ENCODE data around the gene TMEM212.

The TMEM212 gene

DNA sequence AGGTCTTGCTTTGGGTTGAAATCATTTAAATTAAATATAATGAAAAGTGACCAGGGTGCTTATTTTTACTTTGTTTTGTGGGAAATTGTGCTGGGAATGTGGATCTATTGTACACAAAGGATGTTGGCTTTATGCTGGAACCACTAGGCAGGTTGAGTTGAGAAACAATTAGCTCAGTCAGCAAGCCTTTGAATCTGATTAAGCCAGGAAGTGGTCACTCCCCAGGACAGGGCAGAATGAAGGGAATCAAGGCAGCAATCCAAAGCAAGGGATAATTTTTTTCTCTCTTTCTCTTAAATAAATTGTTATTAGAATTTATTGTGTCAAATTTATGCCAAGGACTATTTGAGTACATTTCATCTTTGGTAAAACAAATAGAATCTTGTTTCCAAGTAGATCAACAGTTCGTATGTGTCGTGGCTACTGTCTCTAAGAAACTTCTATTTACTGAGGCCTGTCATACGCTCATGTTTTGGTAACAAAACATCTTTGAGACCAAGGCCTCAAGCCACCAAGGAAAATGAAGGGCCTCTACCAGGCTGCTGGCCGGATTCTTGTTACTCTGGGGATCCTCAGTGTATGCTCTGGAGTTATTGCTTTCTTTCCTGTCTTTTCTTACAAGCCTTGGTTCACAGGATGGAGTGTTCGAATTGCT is at the start of gene TMEM212:
Gene TMEM212, plus strand, starts transcription at position 486 of the 655 bp plus-strand sequence. Its CDS starts 35 bp downstream, at position 521.
- DNase-seq: no peak

DNA sequence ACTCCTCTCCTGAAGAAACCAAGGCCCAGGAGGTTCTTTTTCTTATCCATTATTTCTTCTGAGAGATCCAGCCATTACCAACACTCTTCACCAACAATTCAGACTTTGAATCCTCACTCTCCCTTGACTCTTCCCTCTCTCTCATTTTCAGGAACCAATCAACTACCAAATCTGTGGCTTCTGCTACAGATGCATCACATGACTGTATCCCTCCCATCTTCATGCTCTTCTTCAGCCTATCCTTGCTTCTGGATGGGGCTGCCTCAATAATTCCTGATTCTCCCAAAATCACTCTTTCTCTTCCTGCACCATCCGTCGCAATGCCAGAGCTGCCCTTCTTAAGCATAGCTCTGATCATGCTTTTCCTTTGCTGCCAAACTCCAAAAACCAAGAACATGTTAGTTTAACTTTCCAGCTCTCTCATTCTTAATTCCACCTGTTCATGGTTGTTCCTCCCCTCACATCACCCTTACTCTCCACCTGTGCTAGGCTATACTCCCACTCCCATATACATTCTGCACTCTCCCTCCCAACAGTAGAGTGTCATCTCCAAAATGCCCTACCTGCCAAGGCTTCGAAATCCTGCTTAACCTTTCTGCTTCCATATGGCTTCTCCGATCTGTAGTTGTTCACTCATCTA is 46.4 kb upstream of the TMEM212 start:
- DNase-seq: no peak

DNA sequence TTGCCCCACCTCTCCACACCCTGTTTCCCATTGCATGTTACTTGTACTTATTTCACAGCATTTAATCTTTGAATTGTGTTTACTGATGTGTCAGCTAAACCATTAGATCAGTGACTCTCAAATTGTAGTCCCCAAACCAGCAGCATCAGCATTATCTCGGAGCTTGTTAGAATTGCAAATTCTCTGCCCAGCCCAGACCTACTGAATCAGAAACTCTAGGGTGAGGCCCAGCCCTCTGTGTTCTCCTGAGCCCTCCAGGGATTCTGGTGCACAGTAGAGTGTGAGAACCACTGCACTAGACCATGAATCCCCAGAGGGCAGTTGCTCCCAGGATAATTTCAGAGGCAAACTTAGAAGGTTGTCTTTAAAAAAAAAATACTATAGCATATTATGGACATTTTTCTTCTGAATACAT is 45.9 kb upstream of the TMEM212 start:
- DNase-seq: no peak

DNA sequence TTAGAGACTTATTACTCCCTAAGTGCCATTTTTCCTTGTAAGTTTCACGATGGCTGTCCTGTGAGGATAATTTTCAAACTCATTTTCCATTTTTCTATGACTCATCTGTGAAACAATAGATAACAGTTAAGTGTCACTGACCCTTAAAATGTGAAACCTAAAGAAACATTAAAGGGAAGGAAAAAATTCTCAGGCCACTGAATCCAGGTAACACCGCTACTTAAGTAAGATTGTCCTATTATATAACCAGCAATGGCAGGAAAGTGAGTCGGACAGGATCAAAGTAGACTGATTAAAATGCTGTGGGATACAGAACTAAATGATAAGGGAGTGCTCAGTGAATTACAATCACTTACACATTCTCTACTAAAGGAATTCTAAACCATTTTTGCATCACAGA is 45.3 kb upstream of the TMEM212 start:
- no peak for DNase-seq

DNA sequence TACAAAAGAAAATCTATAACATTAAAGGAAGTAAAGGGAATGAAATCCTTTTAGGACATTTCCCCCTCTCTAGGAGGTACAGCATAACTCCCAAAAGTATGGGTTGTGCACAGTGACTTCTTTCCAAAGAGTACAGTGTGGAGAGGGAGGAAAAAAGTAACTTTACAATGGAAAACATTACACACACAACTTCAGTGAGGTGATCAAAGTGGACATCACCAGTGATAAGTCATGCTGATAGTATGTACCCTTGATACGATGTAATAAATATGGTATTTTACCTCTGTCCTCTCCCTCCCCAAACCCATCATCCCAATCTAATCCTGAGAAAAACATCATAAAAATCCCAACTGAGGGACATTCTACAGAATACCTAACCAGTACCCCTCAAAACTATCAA is 43.6 kb upstream of the TMEM212 start:
- no peak for DNase-seq

DNA sequence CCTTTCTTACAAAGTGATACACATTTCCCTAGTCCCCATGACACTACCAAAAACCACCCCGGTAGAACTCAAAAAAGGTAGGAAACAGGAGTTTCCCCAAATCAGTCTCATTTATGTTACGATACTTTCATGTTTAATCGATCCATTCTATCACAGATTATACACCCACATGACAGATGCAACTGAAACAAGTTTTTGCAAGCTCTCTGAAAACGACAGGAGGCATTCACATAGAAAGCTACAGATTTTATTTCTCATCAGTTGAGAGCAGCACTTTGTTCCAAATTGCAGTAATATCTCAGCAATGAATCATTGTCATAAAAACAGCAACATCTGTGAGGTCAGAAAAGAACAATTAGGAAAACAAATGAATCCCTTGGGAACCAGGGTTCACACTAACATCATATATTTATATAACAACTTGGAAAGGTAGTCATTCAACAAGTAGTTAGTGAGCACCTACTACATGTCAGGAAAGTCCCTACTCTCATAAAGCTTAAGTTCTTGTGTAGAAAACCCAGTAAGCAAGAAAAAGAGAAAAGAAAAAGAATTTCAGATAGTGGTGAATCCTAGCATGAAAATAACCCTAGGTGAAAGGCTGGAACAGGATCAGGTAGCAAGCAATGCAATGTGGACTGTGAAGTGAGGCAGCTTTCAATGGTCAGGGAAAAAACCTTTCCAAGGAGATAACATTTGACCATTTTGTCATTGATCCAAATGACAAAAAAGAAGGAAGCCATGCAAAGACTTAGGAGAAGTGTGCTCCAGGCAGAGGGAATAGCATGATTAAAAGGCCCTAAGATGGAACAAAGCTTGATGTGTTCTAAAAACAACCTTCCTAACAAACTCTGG is 41.2 kb upstream of the TMEM212 start:
- no peak for DNase-seq

DNA sequence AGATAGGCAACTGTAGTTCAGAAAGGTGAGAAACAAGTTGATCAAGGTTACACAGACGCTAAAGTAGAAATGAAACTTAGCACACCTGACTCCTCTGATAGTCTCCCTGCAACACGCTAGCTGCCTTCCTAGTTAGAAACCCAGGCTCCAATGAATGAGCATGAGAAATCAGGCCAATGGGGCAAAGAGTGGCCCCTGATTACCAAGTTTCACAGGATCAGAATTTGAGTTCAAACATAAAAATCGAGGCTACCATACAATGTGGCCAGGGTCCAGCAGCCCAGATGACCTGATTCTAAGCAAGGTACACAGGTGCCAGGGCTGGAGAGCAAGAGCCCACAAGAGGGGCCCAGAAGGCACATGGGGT is 40.6 kb upstream of the TMEM212 start:
- no peak for DNase-seq

DNA sequence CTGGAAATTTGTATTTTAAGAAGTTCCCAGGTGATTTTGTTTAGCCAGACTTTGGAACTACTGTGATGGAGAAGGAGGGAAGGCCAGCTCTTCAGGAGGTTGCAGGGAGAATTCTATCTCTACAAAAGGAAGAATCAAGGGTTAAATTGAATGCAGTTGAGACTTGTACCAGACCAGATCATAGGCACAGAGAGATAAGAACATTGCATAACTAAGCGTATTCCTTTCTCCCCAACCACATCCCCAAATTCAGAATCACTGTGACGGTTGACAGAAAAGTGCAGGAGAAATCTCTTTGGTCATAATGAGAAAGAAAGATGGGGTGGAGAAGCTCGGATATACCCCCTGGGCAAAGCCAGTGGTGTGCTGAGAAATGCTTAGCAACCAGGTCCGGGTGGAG is 40.1 kb upstream of the TMEM212 start:
- no peak for DNase-seq

DNA sequence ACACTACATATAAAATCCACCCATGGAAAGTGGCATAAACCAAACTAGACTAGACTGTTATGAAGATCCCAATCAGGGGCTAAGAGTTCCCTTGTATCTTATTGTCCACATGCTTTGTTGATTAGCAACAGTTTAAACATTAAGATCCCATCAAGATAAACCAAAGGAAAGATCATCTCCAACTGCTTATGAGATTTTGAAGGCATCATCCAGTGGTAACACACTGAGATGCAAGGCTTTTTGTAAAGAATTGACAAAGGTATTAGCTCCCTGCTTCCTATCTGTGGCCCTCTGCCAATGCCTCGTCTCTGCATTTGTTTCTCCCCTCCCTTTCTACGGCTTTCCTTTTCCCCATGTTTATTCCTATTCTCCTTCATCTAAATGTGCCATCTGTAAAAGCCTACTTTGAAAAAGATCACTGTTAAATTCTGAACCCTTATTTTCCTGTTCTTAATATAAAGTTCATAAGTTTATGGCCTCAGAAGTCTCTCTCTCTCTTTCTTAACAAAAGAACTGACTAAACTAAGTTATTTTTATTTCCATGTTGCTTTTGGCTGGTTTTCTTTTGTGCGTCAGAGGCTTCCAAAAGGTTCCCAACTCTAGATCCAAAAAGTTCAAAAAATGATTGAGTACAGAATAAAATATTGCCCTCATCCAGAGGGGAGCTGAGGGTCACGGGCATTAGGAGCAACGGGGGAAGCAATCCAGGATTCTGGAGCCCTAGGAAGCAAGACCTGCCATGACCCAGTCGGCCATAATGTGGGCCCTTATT is 38.3 kb upstream of the TMEM212 start:
- no peak for DNase-seq

DNA sequence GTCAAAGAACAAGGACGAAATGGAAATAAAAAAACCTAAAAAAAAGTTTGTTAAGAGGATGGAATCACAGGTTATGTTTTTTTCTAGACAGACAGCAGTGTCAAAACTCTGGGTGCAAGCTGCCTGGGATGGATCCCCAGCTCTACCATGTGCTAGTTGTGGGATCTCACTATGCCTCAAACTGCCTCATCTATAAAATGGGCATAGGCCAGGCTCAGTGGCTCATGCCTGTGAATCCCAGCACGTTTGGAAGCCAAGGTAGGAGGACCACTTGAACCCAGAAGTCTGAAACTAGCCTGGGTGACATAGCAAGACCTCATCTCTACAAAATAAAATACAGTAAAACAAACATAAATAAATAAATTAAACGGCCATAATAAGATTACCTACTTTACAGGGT is 37.5 kb upstream of the TMEM212 start:
- no peak for DNase-seq

DNA sequence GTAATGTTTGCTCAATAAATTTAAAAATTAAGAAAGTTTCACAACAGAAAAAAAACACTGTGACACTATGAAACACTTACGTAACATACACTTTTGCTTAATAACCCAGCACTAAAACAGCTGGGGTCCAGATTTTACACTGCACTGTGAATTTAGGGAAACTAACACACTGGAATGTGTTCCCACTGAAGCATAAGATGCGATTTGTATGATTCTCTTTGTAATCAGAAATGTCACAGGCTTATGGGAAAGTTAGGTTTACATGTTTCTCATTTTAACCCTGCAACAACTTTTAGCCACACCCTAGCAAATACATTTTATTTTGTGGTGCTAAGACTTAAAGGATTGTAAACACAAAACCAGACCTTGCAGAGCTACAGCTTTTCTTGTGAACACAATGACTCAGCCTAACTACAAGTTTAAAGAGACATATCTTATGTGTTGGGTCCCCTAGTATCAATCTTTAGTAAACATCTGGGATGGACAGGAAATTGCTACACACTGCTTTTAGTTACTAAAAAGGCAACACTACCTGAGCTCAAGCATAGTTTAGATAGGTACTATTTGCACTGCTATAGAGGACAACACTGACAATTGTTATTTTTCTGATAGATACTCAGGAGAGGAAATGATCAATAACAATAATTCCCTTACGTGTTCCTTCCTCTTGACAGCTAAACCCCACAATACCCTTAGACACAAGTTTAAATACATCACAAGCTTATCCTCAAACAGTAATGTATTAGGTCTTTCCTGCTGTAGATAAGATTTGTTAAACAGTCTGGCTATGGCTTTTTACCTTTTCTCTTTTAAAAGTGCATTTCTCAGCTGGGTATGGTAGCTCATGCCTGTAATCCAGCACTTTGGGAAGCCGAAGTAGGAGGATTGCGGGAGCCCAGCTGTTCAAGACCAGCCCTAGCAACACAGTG is 36.7 kb upstream of the TMEM212 start:
- DNase-seq: no peak

DNA sequence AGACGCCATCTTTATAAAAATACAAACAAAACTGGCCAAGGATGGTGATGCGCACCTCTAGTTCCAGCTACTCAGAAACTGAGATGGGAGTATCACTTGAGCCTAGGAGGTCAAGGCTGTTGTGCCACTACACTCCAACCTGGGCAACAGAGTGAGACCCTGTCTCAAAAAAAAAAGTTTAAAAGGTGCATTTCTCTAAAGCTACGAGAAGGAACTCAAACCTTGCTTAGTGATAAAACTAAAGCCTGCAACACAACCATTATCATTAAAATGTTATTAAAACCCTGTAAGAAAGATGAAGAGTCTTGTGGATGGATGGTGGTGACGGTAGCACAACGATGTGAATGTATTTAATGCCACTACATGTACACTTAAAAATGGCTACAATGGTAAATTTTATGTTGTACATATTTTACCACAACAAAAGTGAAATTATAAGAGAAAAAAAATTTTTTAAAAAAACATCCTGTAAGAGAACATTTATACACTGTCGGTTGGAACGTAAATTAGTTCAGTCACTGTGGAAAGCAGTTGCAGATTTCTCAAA is 35.9 kb upstream of the TMEM212 start:
- no peak for DNase-seq

DNA sequence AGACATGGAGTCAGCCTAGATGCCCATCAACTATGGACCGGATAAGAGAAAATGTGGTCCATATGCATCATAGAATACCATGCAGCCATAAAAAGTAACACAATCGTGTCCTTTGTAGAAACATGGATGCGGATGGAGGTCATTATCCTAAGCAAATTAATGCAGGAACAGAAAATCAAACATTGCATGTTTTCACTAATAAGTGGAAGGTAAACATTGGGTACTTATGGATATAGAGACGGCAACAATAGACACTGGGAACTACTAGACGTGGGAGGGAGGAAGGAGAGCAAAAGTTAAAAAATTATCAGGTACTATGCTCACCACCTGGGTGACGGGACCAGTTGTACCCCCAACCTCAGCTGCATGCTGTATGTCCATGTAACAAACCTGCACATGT is 35.3 kb upstream of the TMEM212 start:
- no peak for DNase-seq

DNA sequence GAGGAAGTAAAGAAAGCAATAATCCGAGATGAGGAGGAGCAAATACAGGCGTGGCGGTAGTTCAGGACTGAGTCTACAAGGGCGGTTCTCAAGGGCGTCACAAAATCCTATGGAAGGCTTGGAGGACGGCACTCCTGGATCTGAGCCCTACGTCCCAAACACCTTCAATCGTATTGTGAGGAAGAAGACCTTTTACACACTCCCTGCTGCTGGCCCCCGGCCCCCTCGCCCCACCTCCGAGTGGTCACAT is 33.6 kb upstream of the TMEM212 start:
- no peak for DNase-seq

DNA sequence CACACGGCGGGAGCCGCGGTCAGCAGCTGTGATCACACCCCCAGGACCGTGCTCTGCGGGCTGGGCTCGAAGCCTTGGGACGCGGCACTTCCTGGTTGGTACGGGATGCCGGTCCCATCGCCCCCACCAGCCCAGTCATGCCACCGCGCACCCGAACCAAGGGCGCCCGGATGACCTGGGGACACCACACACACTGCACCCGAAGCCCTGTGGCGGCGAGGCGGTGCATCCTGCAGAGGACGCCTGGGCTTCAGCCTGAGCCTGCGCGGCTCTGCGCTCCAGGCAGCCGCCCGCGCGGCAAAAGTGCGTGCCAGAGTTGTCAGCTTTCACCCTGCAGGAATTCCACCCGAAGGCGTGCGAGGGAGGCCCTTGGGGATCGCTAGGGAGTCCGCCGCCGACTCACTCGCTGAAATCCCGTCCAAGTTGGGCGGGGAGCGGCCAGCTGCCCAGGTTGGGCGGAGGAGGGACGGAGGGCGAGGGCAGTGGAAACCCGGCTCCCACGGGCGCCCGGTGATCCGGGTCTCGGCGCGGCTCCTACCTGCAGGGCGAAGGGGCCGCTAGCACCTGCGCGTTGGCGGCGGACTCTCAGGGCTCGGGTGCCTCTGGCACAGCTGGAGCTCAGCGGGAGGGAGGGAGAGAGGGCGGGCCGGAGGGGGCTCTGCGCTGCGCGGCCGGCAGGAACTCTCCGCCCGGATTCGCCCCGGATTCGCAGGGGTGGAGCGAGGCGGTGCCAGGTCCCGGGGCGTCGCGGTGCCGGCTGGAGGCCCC is 33.1 kb upstream of the TMEM212 start, which contains the start of gene PLD1:
Gene PLD1, minus strand, starts transcription at position 623 of the 768 bp plus-strand sequence. CDS start 72,432 bp downstream, outside the sequence.
- DNase-seq: no peak

DNA sequence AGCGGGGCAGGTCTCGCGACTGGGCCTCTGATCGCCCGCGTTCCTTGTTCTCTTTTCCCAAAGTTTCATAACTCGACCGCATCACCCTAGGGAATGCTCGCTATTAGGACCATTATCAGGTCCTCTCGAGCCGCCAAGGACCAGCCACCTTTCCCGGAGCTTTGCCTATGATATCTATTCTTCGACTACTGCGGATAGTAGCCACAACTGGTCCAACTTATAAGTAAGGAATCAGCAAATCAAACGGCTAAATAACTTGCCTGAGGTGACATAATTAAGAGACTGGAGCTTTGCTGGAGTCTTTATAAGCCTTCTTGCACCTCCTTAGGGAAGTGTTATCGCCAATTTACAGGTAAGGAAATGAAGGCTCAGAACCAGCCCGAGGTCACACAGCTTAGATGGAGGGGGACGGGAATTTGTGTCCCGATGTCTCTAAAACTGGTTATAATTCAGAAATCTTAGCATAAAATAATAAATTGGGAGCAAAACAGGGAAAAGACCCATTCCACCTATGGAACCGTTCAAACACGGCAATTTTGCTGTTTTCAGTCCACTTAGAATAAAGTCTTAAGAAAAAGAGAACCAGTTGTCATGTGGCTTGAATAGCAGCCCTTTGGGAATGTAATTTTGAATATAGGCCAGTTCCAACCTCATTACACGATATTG is 32.4 kb upstream of the TMEM212 start:
- DNase-seq: no peak

DNA sequence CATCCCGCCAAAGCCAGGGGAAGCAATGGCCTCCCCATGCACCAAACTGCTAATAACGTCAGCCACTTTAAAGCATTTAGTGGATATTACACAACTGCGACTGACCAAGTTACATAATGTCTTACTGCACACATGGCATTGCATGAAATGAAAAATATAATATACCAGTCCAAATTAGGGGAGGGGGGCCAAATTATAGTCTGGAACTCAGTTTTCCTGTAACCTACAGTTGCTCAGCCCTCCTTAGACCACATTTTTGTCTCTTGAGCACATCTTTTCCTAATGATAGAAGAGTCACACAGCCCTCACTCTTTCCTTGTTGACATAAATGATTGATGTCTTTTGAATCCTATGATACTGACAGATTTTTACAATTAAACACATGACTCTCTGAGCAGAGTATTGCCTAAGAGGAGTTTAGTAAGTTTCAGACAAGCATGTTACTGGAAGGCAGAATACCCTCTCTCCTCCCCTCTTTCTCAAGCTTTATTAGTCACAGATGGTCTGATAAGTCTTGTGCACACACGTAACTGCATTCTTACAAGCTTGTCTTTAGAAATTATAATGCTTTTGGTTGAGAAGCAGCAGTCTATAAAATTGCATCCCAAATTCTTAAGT is 31.7 kb upstream of the TMEM212 start:
- DNase-seq: no peak

DNA sequence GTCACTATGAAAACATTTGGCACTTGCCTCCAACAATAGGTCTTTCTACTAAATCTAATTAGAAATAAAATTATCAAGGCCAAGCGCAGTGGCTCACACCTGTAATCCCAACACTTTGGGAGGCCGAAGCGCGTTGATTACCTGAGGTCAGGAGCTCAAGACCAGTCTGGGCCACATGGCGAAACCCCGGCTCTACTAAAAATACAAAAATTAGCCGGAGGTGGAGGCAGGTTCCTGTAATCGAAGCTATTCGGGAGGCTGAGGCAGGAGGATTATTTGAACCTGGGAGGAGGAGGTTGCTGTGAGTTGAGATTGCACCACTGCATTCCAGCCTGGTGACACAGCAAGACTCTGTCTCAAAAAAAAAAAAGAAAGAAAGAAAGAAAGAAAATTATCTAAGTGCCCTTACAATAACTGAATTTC is 31.2 kb upstream of the TMEM212 start:
- DNase-seq: no peak

DNA sequence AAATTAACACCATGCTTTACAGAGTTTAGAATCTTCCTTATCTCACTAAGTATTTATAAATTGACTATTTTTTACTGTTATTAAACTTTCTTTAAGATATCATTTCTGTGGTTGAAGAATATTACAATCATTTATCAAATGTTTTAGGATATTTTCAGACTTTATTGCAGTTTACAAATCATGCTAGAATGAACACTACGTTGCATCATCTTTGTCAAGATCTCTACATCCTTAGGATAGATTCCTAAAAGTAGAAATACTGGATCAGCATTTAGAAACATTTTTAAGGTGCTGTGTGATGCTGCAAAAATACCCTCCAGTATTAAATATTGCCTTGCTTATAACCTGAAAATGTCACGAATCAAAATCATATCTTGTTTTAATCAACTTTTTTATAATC is 30.3 kb upstream of the TMEM212 start:
- no peak for DNase-seq

DNA sequence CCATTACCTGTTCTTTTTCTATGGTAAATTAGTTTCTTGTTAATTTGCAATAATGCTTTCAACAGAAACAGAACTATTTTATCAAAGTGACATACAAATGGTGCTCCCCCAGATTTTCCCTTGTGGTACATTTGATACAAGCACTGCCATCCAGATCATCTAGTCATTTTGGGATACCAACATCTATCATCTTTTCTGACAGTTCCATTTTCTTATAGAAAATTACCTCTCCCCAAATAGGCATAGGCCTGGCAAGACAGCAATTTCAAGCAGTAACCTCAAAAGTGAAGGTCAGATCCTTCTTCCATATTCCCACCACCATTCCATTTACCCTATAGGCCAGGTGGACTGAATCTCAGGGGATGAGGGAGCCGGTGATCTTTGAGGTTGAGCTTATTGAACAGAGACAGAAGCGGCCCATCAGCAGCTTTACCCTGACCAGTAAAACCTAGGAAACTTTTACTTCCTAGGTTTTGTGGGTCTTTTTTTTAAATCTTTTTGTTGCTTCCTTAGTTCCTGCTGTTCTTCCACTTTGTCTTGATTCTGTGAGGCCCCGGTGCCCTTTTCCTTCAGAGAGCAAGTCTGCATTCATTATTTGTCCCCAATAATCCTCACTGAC is 29.8 kb upstream of the TMEM212 start:
- no peak for DNase-seq
